Endothelial cell of umbilical vein (primary cell): ENCODE data around the gene C17orf50.

Experiments
- CTCF ChIP-seq, 2 donors: IDR thresholded peaks; 1 replicate in 1 of 2; 2 replicates in 1 of 2; pipeline ENCODE4 v1.5.1; 2011; ENCODE audit warnings: low read length in 2 of 2, mild to moderate bottlenecking in 2 of 2, moderate library complexity in 2 of 2, control low read depth in 1 of 2, inconsistent platforms in 1 of 2, low read depth in 1 of 2; ENCODE audit not compliant: insufficient read depth in 1 of 2; ENCODE audit errors: extremely low read depth in 1 of 2
- EZH2 ChIP-seq: IDR thresholded peaks from 2 replicates; pipeline ENCODE4 v1.6.1; 2012; ENCODE audit warnings: borderline replicate concordance, low read depth, mild to moderate bottlenecking, moderate library complexity, low read length, inconsistent platforms; ENCODE audit not compliant: severe bottlenecking
- POLR2A ChIP-seq: IDR thresholded peaks from 2 replicates; pipeline ENCODE4 v1.6.1; 2012; ENCODE audit warnings: low read depth, mild to moderate bottlenecking, control low read depth, low read length
- POLR2AphosphoS5 ChIP-seq: IDR thresholded peaks from 2 replicates; pipeline ENCODE4 v1.6.1; 2012; ENCODE audit warnings: low read depth, mild to moderate bottlenecking, control low read depth, low read length, moderate library complexity; ENCODE audit not compliant: insufficient read depth
- TF ChIP-seq, protein P1 (sequence below): IDR thresholded peaks from 2 replicates; pipeline ENCODE4 v1.6.1; 2011; ENCODE audit not compliant: insufficient read depth, insufficient read length

- no peak for TF ChIP-seq CTCF (IDR thresholded peaks at IDR 0.05; ENCODE audit: extremely low read depth in 1 of 2, insufficient read depth in 1 of 2, low read depth in 1 of 2, low read length in 2 of 2)
- TF ChIP-seq, protein P1, sequence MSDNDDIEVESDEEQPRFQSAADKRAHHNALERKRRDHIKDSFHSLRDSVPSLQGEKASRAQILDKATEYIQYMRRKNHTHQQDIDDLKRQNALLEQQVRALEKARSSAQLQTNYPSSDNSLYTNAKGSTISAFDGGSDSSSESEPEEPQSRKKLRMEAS, result no peak
- TF ChIP-seq EZH2, result no peak
- TF ChIP-seq POLR2A, result no peak
- no peak for TF ChIP-seq POLR2AphosphoS5
Measured at GRCh38 chr17:35742496-35742895, 18.2 kb upstream of the C17orf50 start.
